Naive thymus-derived CD4-positive, alpha-beta T cell (primary cell): ENCODE results near the gene ST7L. TPM values are rescaled to one million over a fixed set of nuclear protein-coding genes. Genes with fewer than 3 reads are reported as not detected.

Source experiments
- ATAC-seq: fragments of 150-1000 bp; cut with Tn5 transposase; 2 replicates; pipeline ENCODE4 v1.10.0; 2021; ENCODE audit warnings: mild to moderate bottlenecking, moderate library complexity
- CTCF ChIA-PET: fragments of 350-600 bp; sonication (Branson Sonifier 250); formaldehyde crosslinking; loops from one replicate; lab custom pipeline; 2021; ENCODE audit warnings: antibody characterized with exemption; lab: Charles Lee
- POLR2A ChIA-PET: fragments of 350-600 bp; sonication (Branson Sonifier 250); formaldehyde crosslinking; loops from one replicate; lab custom pipeline; 2021; ENCODE audit warnings: antibody characterized with exemption, inconsistent platforms; lab: Charles Lee
- DNase-seq, 9 donors: peaks; one replicate each; pipeline versions ENCODE4 v3.0.0 to v3.0.0-alpha.2; 2020 to 2022; ENCODE audit warnings: mixed read lengths in 1 of 9
- H3K27ac ChIP-seq: one replicate; pipeline ENCODE4 v1.7.0; 2013; ENCODE audit warnings: mild to moderate bottlenecking, low read depth, low read length, moderate library complexity
- H3K27me3 ChIP-seq, 2 donors: one replicate each; pipeline ENCODE4 v1.7.0; 2013; ENCODE audit warnings: low read length in 2 of 2, mild to moderate bottlenecking in 2 of 2, moderate library complexity in 2 of 2; ENCODE audit not compliant: control insufficient read depth in 2 of 2, insufficient read depth in 2 of 2
- H3K36me3 ChIP-seq, 3 experiments: 1 replicate in 2 of 3; 2 replicates in 1 of 3; pipeline ENCODE4 v1.7.0; 2013; ENCODE audit warnings: low read length in 3 of 3, mild to moderate bottlenecking in 3 of 3, moderate library complexity in 1 of 3; ENCODE audit not compliant: insufficient read depth in 3 of 3, control insufficient read depth in 2 of 3
- H3K4me1 ChIP-seq, 2 donors: one replicate each; pipeline ENCODE4 v1.7.0; 2013; ENCODE audit warnings: low read length in 2 of 2, mild to moderate bottlenecking in 2 of 2, moderate library complexity in 1 of 2; ENCODE audit not compliant: control insufficient read depth in 2 of 2, insufficient read depth in 2 of 2
- H3K4me3 ChIP-seq: 2 replicates; pipeline ENCODE4 v1.7.0; 2013; ENCODE audit warnings: mild to moderate bottlenecking, low read length
- H3K9me3 ChIP-seq, 3 experiments: 1 replicate in 2 of 3; 2 replicates in 1 of 3; pipeline ENCODE4 v1.7.0; 2013; ENCODE audit warnings: low read length in 3 of 3; ENCODE audit not compliant: control insufficient read depth in 2 of 3
- H3K27ac Mint-ChIP-seq, 9 donors: one replicate each; pipeline ENCODE4 v1.8.0; 2020 to 2022; ENCODE audit warnings: mixed read lengths in 9 of 9, mild to moderate bottlenecking in 8 of 9, moderate library complexity in 5 of 9, inconsistent platforms in 2 of 9
- H3K27me3 Mint-ChIP-seq, 5 donors: one replicate each; pipeline ENCODE4 v1.8.0; 2021 to 2022; ENCODE audit warnings: mixed read lengths in 5 of 5, mild to moderate bottlenecking in 1 of 5
- H3K36me3 Mint-ChIP-seq, 5 donors: one replicate each; pipeline ENCODE4 v1.8.0; 2020 to 2022; ENCODE audit warnings: mixed read lengths in 5 of 5, mild to moderate bottlenecking in 3 of 5, inconsistent platforms in 1 of 5
- H3K4me1 Mint-ChIP-seq, 7 donors: one replicate each; pipeline ENCODE4 v1.8.0; 2020 to 2022; ENCODE audit warnings: mixed read lengths in 7 of 7, mild to moderate bottlenecking in 3 of 7, inconsistent platforms in 1 of 7
- H3K4me3 Mint-ChIP-seq, 10 donors: one replicate each; pipeline ENCODE4 v1.8.0; 2020 to 2022; ENCODE audit warnings: mild to moderate bottlenecking in 10 of 10, mixed read lengths in 10 of 10, moderate library complexity in 6 of 10, inconsistent platforms in 2 of 10
- H3K9me3 Mint-ChIP-seq, 11 donors: one replicate each; pipeline ENCODE4 v1.8.0; 2020 to 2022; ENCODE audit warnings: mixed read lengths in 11 of 11, mild to moderate bottlenecking in 4 of 11, inconsistent platforms in 1 of 11, moderate library complexity in 1 of 11
- intact Hi-C, 2 donors: fragments of 100-400 bp; cut with micrococcal nuclease; formaldehyde crosslinking; loops; one replicate each; pipeline ENCODE4 v1.15.1; 2023
- polyA plus RNA-seq, 2 donors: library from polyadenylated mRNA; unstranded; fragments of 300-500 nt; fragmentation: Illumina TruSeq; gene quantifications; one replicate each; pipeline ENCODE4 v1.2.3, GENCODE V29; 2021
- total RNA-seq, 6 experiments: library from RNA in 5 of 6; stranded (reverse) in 5 of 6; gene quantifications; 1 replicate in 5 of 6; 2 replicates in 1 of 6; pipeline ENCODE4 v1.2.3 and lab custom pipeline; 2021 to 2026

ST7L gene
- total and polyA plus RNA-seq, 7 experiments from 2014 or later = 14.0 to 26.8 (median 22.7) TPM

GRCh38 chr1:112508278-112509004 is 110.5 kb downstream of the ST7L start, which contains the start of gene WNT2B:
WNT2B (plus strand) TSS chr1:112508965; CDS start chr1:112509263, 298 bp downstream.
- no peaks in the 10 kb centered on the region for H3K9me3 ChIP-seq
- H3K4me1 ChIP-seq = peaks cover 10 to 12% of the 10 kb centered on the region in 2 donors
- H3K9me3 Mint-ChIP-seq = peaks cover 0 to 1% (median 0%) of the 10 kb centered on the region in 11 donors
- CTCF ChIA-PET = interaction anchor here (1.2 kb wide), 1 partner anchor 106 kb away, joined by 3 read pairs; no protein-coding TSS in a partner anchor
- intact Hi-C loops = loop anchor here (2.0 to 10.0 kb wide), 3 partner anchors 110 to 566 kb away; partner anchors contain the start of genes MOV10 (in 2 of the 2), CAPZA1 (in 1 of the 2), LRIG2 (in 1 of the 2) and ST7L (in 1 of the 2)
- peak within 1 kb of the TSS; percentile 74 to 90 (median 82) for H3K4me3 Mint-ChIP-seq
- peaks cover 17 to 63% (median 23%) of the 10 kb centered on the region in 5 donors for H3K27me3 Mint-ChIP-seq
- H3K36me3 Mint-ChIP-seq = no peaks in the 10 kb centered on the region
- peak; percentile 37 to 60 (median 52) for DNase-seq
- peak; percentile 85 for ATAC-seq
- H3K27ac Mint-ChIP-seq = peak within 1 kb of the TSS in 1 of 9 donors; percentile 25
- H3K4me1 Mint-ChIP-seq = peaks cover 3 to 16% (median 9%) of the 10 kb centered on the region in 7 donors
- no peak within 1 kb of the TSS for H3K27ac ChIP-seq
- H3K36me3 ChIP-seq = no peaks in the 10 kb centered on the region
- POLR2A ChIA-PET = interaction anchor here (1.1 kb wide), 1 partner anchor 109 kb away, joined by 6 read pairs; no protein-coding TSS in a partner anchor
- peak within 1 kb of the TSS; percentile 57 for H3K4me3 ChIP-seq
- H3K27me3 ChIP-seq = peaks cover 0 to under 1% of the 10 kb centered on the region in 2 donors

- H3K9me3 Mint-ChIP-seq = peaks cover 0 to 1% (median 0%) of the 10 kb centered on the region in 11 donors
- ATAC-seq (peak; percentile 36), DNase-seq (peak in 6 of 9 donors; percentile 11 to 40 (median 19))
- no peaks in the 10 kb centered on the region for H3K36me3 Mint-ChIP-seq
- peaks cover 22 to 68% (median 28%) of the 10 kb centered on the region in 5 donors for H3K27me3 Mint-ChIP-seq
- peak overlapping the region; percentile 74 to 90 (median 82) for H3K4me3 Mint-ChIP-seq
- Histone ChIP-seq H3K4me3 (peak overlapping the region; percentile 57), H3K27ac (no peak overlapping the region), H3K9me3 (no peaks in the 10 kb centered on the region), H3K36me3 (no peaks in the 10 kb centered on the region), H3K27me3 (peaks cover 0 to 6% of the 10 kb centered on the region in 2 donors), H3K4me1 (peaks cover 10 to 12% of the 10 kb centered on the region in 2 donors)
- H3K27ac Mint-ChIP-seq = no peak overlapping the region
- H3K4me1 Mint-ChIP-seq = peaks cover 3 to 16% (median 9%) of the 10 kb centered on the region in 7 donors
- ChIA-PET CTCF (no interaction called here), POLR2A (interaction anchor here (1.1 kb wide), 1 partner anchor 110 kb away, joined by 6 read pairs; no protein-coding TSS in a partner anchor)
- intact Hi-C loops = loop anchor here (2.0 to 10.0 kb wide), 3 partner anchors 111 to 567 kb away; partner anchors contain the start of genes MOV10 (in 2 of the 2), CAPZA1 (in 1 of the 2), LRIG2 (in 1 of the 2) and ST7L (in 1 of the 2)
Measured at GRCh38 chr1:112507921-112508277, 111.0 kb downstream of the ST7L start.

- Histone ChIP-seq H3K27me3 (peaks cover 4 to 8% of the 10 kb centered on the region in 2 donors), H3K4me1 (peaks cover 10 to 12% of the 10 kb centered on the region in 2 donors), H3K27ac (no peak overlapping the region), H3K4me3 (peak overlapping the region; percentile 57), H3K9me3 (no peaks in the 10 kb centered on the region), H3K36me3 (no peaks in the 10 kb centered on the region)
- Mint-ChIP-seq H3K4me3 (peak overlapping the region; percentile 74 to 90 (median 82)), H3K9me3 (peaks cover 0 to 2% (median 0%) of the 10 kb centered on the region in 11 donors), H3K4me1 (peaks cover 5 to 16% (median 12%) of the 10 kb centered on the region in 7 donors), H3K27ac (peak overlapping the region in 2 of 9 donors; percentile 25 to 59), H3K36me3 (no peaks in the 10 kb centered on the region), H3K27me3 (peaks cover 28 to 74% (median 34%) of the 10 kb centered on the region in 5 donors)
- ChIA-PET POLR2A (interaction anchor here (1.1 kb wide), 1 partner anchor 110 kb away, joined by 6 read pairs; no protein-coding TSS in a partner anchor), CTCF (no interaction called here)
- DNase-seq = no peak
- intact Hi-C loops = loop anchor here (10.0 kb wide), 2 partner anchors 167 to 567 kb away; partner anchors contain the start of genes MOV10 (in 2 of the 2) and LRIG2 (in 1 of the 2)
- no peak for ATAC-seq
Measured at GRCh38 chr1:112507336-112507735, 111.6 kb downstream of the ST7L start.

GRCh38 chr1:112506731-112507130 is 112.2 kb downstream of the ST7L start:
- Mint-ChIP-seq H3K36me3 (no peaks in the 10 kb centered on the region), H3K4me1 (peaks cover 6 to 16% (median 12%) of the 10 kb centered on the region in 7 donors), H3K4me3 (peak overlapping the region in 6 of 10 donors; percentile 78 to 90 (median 82)), H3K27ac (peak overlapping the region in 1 of 9 donors; percentile 25), H3K27me3 (peaks cover 30 to 74% (median 37%) of the 10 kb centered on the region in 5 donors), H3K9me3 (peaks cover 0 to 2% (median 0%) of the 10 kb centered on the region in 11 donors)
- H3K4me3 ChIP-seq = no peak overlapping the region
- peaks cover 6 to 8% of the 10 kb centered on the region in 2 donors for H3K27me3 ChIP-seq
- intact Hi-C loops = loop anchor here (10.0 kb wide), 2 partner anchors 168 to 568 kb away; partner anchors contain the start of genes MOV10 (in 2 of the 2) and LRIG2 (in 1 of the 2)
- ATAC-seq (no peak), DNase-seq (no peak)
- no peak overlapping the region for H3K27ac ChIP-seq
- POLR2A ChIA-PET = no interaction called here
- CTCF ChIA-PET = no interaction called here
- no peaks in the 10 kb centered on the region for H3K9me3 ChIP-seq
- peaks cover 10 to 12% of the 10 kb centered on the region in 2 donors for H3K4me1 ChIP-seq
- no peaks in the 10 kb centered on the region for H3K36me3 ChIP-seq

- H3K27me3 ChIP-seq = peaks cover 8 to 9% of the 10 kb centered on the region in 2 donors
- Mint-ChIP-seq H3K36me3 (no peaks in the 10 kb centered on the region), H3K27me3 (peaks cover 33 to 76% (median 42%) of the 10 kb centered on the region in 5 donors), H3K27ac (no peak overlapping the region), H3K9me3 (peaks cover 0 to 2% (median 0%) of the 10 kb centered on the region in 11 donors), H3K4me3 (peak overlapping the region in 1 of 10 donors; percentile 21), H3K4me1 (peaks cover 6 to 16% (median 12%) of the 10 kb centered on the region in 7 donors)
- H3K36me3 ChIP-seq = no peaks in the 10 kb centered on the region
- H3K4me3 ChIP-seq = no peak overlapping the region
- peaks cover 10 to 12% of the 10 kb centered on the region in 2 donors for H3K4me1 ChIP-seq
- no peaks in the 10 kb centered on the region for H3K9me3 ChIP-seq
- ChIA-PET POLR2A (no interaction called here), CTCF (no interaction called here)
- ATAC-seq (no peak), DNase-seq (no peak)
- no peak overlapping the region for H3K27ac ChIP-seq
- intact Hi-C loops = loop anchor here (10.0 kb wide), 2 partner anchors 168 to 568 kb away; partner anchors contain the start of genes MOV10 (in 2 of the 2) and LRIG2 (in 1 of the 2)
Measured at GRCh38 chr1:112506306-112506705, 112.6 kb downstream of the ST7L start.

- DNase-seq (no peak), ATAC-seq (no peak)
- no peaks in the 10 kb centered on the region for H3K36me3 Mint-ChIP-seq
- intact Hi-C loops = loop anchor here (10.0 kb wide), 2 partner anchors 169 to 569 kb away; partner anchors contain the start of genes MOV10 (in 2 of the 2) and LRIG2 (in 1 of the 2)
- POLR2A ChIA-PET = no interaction called here
- H3K27me3 Mint-ChIP-seq = peaks cover 37 to 79% (median 46%) of the 10 kb centered on the region in 5 donors
- Histone ChIP-seq H3K27ac (no peak overlapping the region), H3K27me3 (peaks cover 8 to 9% of the 10 kb centered on the region in 2 donors), H3K9me3 (no peaks in the 10 kb centered on the region), H3K36me3 (no peaks in the 10 kb centered on the region), H3K4me3 (no peak overlapping the region), H3K4me1 (peaks cover 10 to 12% of the 10 kb centered on the region in 2 donors)
- peaks cover 6 to 16% (median 12%) of the 10 kb centered on the region in 7 donors for H3K4me1 Mint-ChIP-seq
- H3K4me3 Mint-ChIP-seq = no peak overlapping the region
- CTCF ChIA-PET = no interaction called here
- no peak overlapping the region for H3K27ac Mint-ChIP-seq
- H3K9me3 Mint-ChIP-seq = peaks cover 0 to 2% (median 0%) of the 10 kb centered on the region in 11 donors
Measured at GRCh38 chr1:112505878-112506277, 113.1 kb downstream of the ST7L start.
